ENCODE measurements around the gene TTC9B.

DNA sequence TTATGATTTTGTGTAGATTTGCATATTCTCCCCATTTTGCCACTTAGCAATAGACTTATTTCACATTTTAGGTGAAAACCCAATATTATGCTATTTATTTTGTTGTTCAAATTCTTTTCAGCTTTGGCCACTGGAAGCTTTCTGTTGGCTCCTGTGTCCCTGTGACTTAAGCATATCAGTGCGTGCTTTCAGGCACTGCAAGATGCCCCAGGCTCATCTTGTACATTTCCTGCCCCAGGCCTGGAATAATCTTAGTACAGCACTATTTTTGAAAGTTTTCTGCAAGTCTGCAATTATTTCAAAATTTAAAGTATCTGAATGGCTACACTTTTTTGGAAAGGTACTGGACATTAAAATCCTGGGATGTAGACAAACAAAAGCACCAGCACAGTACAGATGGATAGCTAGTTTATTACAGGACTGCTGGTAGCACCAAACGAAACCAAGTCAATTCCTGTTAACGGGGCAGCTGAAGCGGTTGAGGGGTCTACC, 11.8 kb upstream of the TTC9B start:
- TF ChIP-seq SP1 (IDR thresholded peaks at IDR 0.05; ENCODE audit: low read depth, low read length), result no peak
- TF ChIP-seq TAF1 (IDR thresholded peaks at IDR 0.05; ENCODE audit: low read depth, low read length), result no peak
- no peak for TF ChIP-seq POLR2A (IDR thresholded peaks at IDR 0.05; ENCODE audit: control extremely low read depth in 1 of 2, low read depth in 2 of 2, low read length in 2 of 2)
- TF ChIP-seq RFX5 (IDR thresholded peaks at IDR 0.05; ENCODE audit: borderline replicate concordance, low read depth, low read length), result no peak
- TF ChIP-seq BRCA1 (IDR thresholded peaks at IDR 0.05; ENCODE audit: low read depth, low read length), result no peak
- TF ChIP-seq RNF2 (IDR thresholded peaks at IDR 0.05; ENCODE audit: borderline replicate concordance, low read depth, low read length, missing control alignments, poor library complexity, severe bottlenecking), result no peak

Data from H1 (cell line).